Measurements from ENCODE around the gene AFTPH.

Gene AFTPH

DNA sequence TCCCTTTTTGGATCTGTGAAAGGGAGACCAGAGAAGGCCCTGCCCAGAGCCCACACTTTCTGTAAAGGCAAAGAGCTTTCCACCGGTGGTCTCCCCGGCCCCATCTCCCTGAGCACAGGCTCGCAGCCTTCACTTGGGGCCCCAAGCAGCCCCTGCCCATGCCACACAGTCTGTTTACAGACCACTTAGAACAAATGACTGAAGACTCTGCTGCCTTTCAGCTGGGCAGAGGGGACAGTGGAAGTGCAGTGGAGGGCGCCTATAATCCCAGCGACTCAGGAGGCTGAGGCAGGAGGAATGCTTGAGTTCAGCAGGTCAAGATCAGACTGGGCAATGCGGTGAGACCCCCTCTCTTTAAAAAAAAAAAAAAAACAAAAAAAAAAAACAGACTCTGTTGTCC, 100.7 kb downstream of the AFTPH start:
- TF ChIP-seq CTCF (conservative IDR thresholded peaks at IDR 0.05; ENCODE audit: low read length): no peak
- H3K4me3 ChIP-seq (ENCODE audit: low read length): no peak overlapping the region
- no peak for DNase-seq (ENCODE audit: low read depth)

DNA sequence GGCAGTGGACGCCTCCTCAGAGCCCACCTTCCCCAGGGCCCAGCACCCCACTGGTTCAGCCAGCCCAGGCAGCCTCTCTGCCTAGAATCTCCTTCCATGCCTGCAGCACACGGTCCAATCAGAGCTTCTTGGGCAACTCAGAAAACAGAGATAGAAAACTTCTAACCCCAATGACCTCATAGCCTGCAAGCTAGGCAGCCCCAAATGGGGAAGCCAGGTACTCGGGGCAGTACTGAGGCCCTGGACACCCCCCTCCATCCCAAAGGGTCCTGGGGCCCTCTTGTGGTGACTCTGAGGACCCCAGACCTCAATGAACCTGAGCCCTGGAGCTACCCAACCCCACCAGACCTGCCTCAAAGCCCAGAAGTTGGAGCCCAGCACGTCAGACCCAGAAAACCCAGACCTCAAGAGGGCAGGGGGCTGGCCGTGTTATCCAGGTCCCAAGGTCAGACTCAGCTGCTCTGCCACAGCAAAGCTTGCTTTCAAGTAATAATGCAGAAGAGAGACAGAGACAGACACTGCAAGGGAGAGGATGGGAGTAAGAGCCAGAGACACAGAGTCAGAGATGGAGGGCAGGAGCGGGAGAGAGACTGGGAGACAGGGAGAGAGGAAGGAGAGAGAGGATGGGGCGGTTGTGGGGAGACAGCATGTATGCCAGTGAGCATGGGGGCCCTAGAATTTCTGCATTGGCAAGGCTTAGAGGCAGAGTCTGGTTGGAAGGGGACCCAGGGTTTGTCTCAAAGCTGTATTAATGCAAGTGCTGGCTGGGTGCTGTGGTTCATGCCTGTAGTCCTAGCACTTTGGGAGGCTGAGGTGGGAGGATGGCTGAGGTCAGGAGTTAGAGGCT, 101.4 kb downstream of the AFTPH start:
- no peak for TF ChIP-seq CTCF (conservative IDR thresholded peaks at IDR 0.05; ENCODE audit: low read length)
- no peak overlapping the region for H3K4me3 ChIP-seq (ENCODE audit: low read length)
- DNase-seq (ENCODE audit: low read depth): no peak

DNA sequence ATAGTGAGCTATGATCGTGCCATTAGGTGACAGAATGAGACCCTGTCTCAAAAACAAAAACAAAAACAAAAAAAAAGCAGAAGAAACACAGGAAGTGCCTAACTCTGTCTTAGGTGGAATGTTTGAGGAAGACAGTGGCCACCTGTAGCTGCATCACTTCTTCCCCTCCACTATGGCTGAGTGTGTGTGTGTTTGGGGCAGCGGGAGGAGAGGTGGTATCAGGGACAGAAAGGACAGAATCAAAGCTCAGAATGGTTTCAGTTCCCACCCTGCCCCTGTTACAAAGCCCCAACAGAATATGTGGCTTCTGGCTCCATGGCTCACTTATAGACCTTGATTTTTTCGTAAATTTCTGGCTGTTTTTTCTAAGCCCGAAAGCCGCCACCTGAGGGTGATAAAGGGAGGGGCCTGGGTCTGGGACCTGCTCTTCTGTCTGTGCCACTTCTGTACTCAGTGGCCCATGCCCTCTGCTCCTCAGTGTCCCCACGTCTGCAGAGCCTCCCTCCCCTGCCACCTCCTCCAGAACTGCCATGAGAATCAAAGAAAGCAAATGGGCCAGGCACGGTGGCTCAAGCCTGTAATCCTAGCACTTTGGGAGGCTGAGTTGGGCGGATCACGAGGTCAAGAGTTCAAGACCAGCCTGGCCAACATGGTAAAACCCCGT, 102.2 kb downstream of the AFTPH start:
- TF ChIP-seq CTCF (conservative IDR thresholded peaks at IDR 0.05; ENCODE audit: low read length): no peak
- DNase-seq (ENCODE audit: low read depth): no peak
- H3K4me3 ChIP-seq (ENCODE audit: low read length): no peak overlapping the region

- no peak for DNase-seq (ENCODE audit: low read depth)
- H3K4me3 ChIP-seq (ENCODE audit: low read length): no peak overlapping the region
- TF ChIP-seq CTCF (conservative IDR thresholded peaks at IDR 0.05; ENCODE audit: low read length): no peak
These were observed 103.0 kb downstream of the AFTPH start for GRCh38 chr2:64626963-64627760.

GRCh38 chr2:64627860-64628841, 104.0 kb downstream of the AFTPH start:
- DNase-seq (ENCODE audit: low read depth): no peak
- TF ChIP-seq CTCF (conservative IDR thresholded peaks at IDR 0.05; ENCODE audit: low read length): no peak
- H3K4me3 ChIP-seq (ENCODE audit: low read length): no peak overlapping the region

DNA sequence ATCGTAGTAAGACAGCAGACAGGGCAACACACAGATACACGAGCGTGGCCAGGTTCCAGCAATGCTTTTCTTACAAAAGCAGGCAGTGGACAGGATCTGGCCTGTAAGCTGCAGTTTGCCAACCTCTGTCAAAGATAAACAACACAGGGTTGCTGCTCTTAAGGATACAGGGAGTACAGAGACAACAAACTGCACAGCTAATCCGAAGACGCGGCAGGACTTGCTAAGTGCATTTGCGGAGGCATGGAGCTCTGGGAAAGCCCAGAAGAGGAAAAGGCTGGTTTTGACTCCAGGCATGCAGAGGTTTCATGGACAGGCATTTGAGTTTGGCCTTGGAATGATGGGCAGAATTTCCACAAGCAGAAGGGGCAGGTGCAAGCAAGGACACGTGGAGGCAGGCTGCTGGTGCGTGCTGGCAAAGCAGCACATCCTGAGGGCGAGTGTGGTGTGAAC, 105.2 kb downstream of the AFTPH start:
- DNase-seq (ENCODE audit: low read depth): no peak
- H3K4me3 ChIP-seq (ENCODE audit: low read length): no peak overlapping the region
- no peak for TF ChIP-seq CTCF (conservative IDR thresholded peaks at IDR 0.05; ENCODE audit: low read length)

Data from AG10803 (cell line).